WTC11 (cell line): Measurements from ENCODE around the gene PTPN3. TPM values are rescaled to one million over a fixed set of nuclear protein-coding genes. Genes with fewer than 3 reads are reported as not detected.

Experiments
- ATAC-seq: fragments of 200-7000 bp; cut with Tn5 transposase; 2 replicates; pipeline ENCODE4 v1.10.0; 2021; ENCODE audit warnings: mild to moderate bottlenecking, moderate library complexity
- CTCF ChIA-PET: fragments of 300-600 bp; sonication (Branson Sonifier 250); formaldehyde crosslinking; loops from one replicate; lab custom pipeline; 2021; ENCODE audit warnings: antibody characterized with exemption; lab: Charles Lee
- POLR2A ChIA-PET: fragments of 350-600 bp; sonication (Branson Sonifier 250); formaldehyde crosslinking; loops from one replicate; lab custom pipeline; 2021; ENCODE audit warnings: antibody characterized with exemption; lab: Charles Lee
- DNase-seq: peaks from one replicate; pipeline ENCODE4 v3.0.0; 2021; ENCODE audit warnings: low spot score
- H3K27ac Mint-ChIP-seq: 2 replicates; pipeline ENCODE4 v1.8.0; 2021; ENCODE audit warnings: mixed read lengths
- H3K27me3 Mint-ChIP-seq: 2 replicates; pipeline ENCODE4 v1.8.0; 2021; ENCODE audit warnings: low read depth, mild to moderate bottlenecking, moderate library complexity, mixed read lengths
- H3K36me3 Mint-ChIP-seq: 2 replicates; pipeline ENCODE4 v1.8.0; 2021; ENCODE audit warnings: mixed read lengths
- H3K4me1 Mint-ChIP-seq: 2 replicates; pipeline ENCODE4 v1.8.0; 2022; ENCODE audit warnings: mixed read lengths
- H3K4me3 Mint-ChIP-seq: 2 replicates; pipeline ENCODE4 v1.8.0; 2021; ENCODE audit warnings: mild to moderate bottlenecking, moderate library complexity, mixed read lengths
- H3K9me3 Mint-ChIP-seq: 2 replicates; pipeline ENCODE4 v1.8.0; 2021; ENCODE audit warnings: mixed read lengths
- AR ChIP-seq: fragments of 250-450 bp; sonication (Bioruptor Pico); IDR thresholded peaks from 2 replicates; pipeline ENCODE4 v1.9.0; 2021; ENCODE audit warnings: mild to moderate bottlenecking
- CDX4 ChIP-seq: fragments of 250-450 bp; sonication (Bioruptor Pico); IDR thresholded peaks from 2 replicates; pipeline ENCODE4 v1.9.0; 2021; ENCODE audit warnings: moderate library complexity, mild to moderate bottlenecking, inconsistent platforms, borderline replicate concordance
- E2F4 ChIP-seq: sonication (generic); formaldehyde crosslinking; IDR thresholded peaks from 2 replicates; pipeline ENCODE4 v1.8.1; 2022; ENCODE audit warnings: low read depth, mild to moderate bottlenecking, moderate library complexity, missing genetic modification reagents, borderline replicate concordance
- E2F5 ChIP-seq: sonication (generic); formaldehyde crosslinking; IDR thresholded peaks from 2 replicates; pipeline ENCODE4 v1.8.1; 2022; ENCODE audit warnings: mild to moderate bottlenecking, moderate library complexity, missing genetic modification reagents
- FOXJ3 ChIP-seq: sonication (generic); formaldehyde crosslinking; IDR thresholded peaks from 2 replicates; pipeline ENCODE4 v1.9.0; 2021; ENCODE audit warnings: missing genetic modification reagents, mild to moderate bottlenecking, borderline replicate concordance
- FOXK1 ChIP-seq: sonication (generic); formaldehyde crosslinking; IDR thresholded peaks from 2 replicates; pipeline ENCODE4 v1.8.0; 2022; ENCODE audit warnings: mild to moderate bottlenecking, moderate library complexity, missing genetic modification reagents
- MAX ChIP-seq: sonication (generic); formaldehyde crosslinking; IDR thresholded peaks from 2 replicates; pipeline ENCODE4 v1.8.0; 2022; ENCODE audit warnings: mild to moderate bottlenecking, missing genetic modification reagents
- MXD4 ChIP-seq: fragments of 250-450 bp; sonication (Bioruptor Pico); IDR thresholded peaks from 2 replicates; pipeline ENCODE4 v1.8.0; 2021; ENCODE audit warnings: mild to moderate bottlenecking, moderate library complexity, borderline replicate concordance
- NFE2L1 ChIP-seq: sonication (generic); formaldehyde crosslinking; IDR thresholded peaks from 2 replicates; pipeline ENCODE4 v1.8.1; 2023; ENCODE audit warnings: missing genetic modification reagents
- OVOL2 ChIP-seq: fragments of 250-450 bp; sonication (Bioruptor Pico); IDR thresholded peaks from 2 replicates; pipeline ENCODE4 v1.9.0; 2021; ENCODE audit warnings: mild to moderate bottlenecking, borderline replicate concordance
- RELA ChIP-seq: sonication (generic); formaldehyde crosslinking; IDR thresholded peaks from 2 replicates; pipeline ENCODE4 v1.8.1; 2022; ENCODE audit warnings: missing genetic modification reagents, mild to moderate bottlenecking, borderline replicate concordance
- RORB ChIP-seq: fragments of 250-450 bp; sonication (Bioruptor Pico); IDR thresholded peaks from 2 replicates; pipeline ENCODE4 v1.9.0; 2021; ENCODE audit warnings: mild to moderate bottlenecking
- ZNF121 ChIP-seq: sonication (generic); formaldehyde crosslinking; IDR thresholded peaks from 2 replicates; pipeline ENCODE4 v1.8.0; 2023; ENCODE audit warnings: missing genetic modification reagents
- ZNF512 ChIP-seq: sonication (generic); formaldehyde crosslinking; IDR thresholded peaks from 2 replicates; pipeline ENCODE4 v1.8.1; 2022; ENCODE audit warnings: missing genetic modification reagents, borderline replicate concordance
- ZNF532 ChIP-seq: fragments of 250-450 bp; sonication (Bioruptor Pico); IDR thresholded peaks from 2 replicates; pipeline ENCODE4 v1.9.0; 2021; ENCODE audit warnings: mild to moderate bottlenecking, borderline replicate concordance
- ZNF671 ChIP-seq: fragments of 250-450 bp; sonication (Bioruptor Pico); IDR thresholded peaks from 2 replicates; pipeline ENCODE4 v1.8.0; 2021; ENCODE audit warnings: mild to moderate bottlenecking
- total RNA-seq: library from RNA; stranded (reverse); gene quantifications from 3 replicates; pipeline ENCODE4 v1.2.3, GENCODE V29; 2021

The PTPN3 gene
- total RNA-seq, 1 experiment from 2014 or later = 1.7 TPM

- Mint-ChIP-seq H3K36me3 (no peaks in the 10 kb centered on the region), H3K9me3 (no peaks in the 10 kb centered on the region), H3K4me1 (peaks cover 28% of the 10 kb centered on the region), H3K27ac (no peak overlapping the region), H3K4me3 (no peak overlapping the region), H3K27me3 (no peaks in the 10 kb centered on the region)
- no peak for DNase-seq
- TF ChIP-seq ZNF532 (no peak), FOXJ3 (CRISPR knock-in tag) (no peak), MXD4 (CRISPR knock-in tag) (no peak), E2F5 (no peak), AR (CRISPR knock-in tag) (no peak), MAX (no peak), E2F4 (no peak), OVOL2 (CRISPR knock-in tag) (no peak), CDX4 (no peak), NFE2L1 (CRISPR knock-in tag) (no peak), RELA (CRISPR knock-in tag) (no peak), ZNF671 (CRISPR knock-in tag) (no peak), RORB (no peak), FOXK1 (CRISPR knock-in tag) (no peak), ZNF512 (no peak), ZNF121 (CRISPR knock-in tag) (no peak)
- no peak for ATAC-seq
- POLR2A ChIA-PET = no interaction called here
- CTCF ChIA-PET = interaction anchor here (1.8 to 2.7 kb wide), 3 partner anchors 12 to 42 kb away, joined by 7 to 12 read pairs (median 9); no protein-coding TSS in a partner anchor
Observed at GRCh38 chr9:109452761-109453160, 45.3 kb downstream of the PTPN3 start.
